ENCODE data around the gene SHH. TPM values are rescaled to one million over a fixed set of nuclear protein-coding genes. Genes with fewer than 3 reads are reported as not detected.
A peak's percentile ranks its signal among the peaks of the same experiment; 100 is the strongest.

SHH gene
- total RNA-seq, 4 donors from 2014 or later = 0.21 to 0.68 TPM; not detected in 2

- Histone ChIP-seq H3K36me3 (no peaks in the 10 kb centered on the region), H3K27me3 (peaks cover 25% of the 10 kb centered on the region), H3K9me3 (no peaks in the 10 kb centered on the region), H3K4me1 (no peaks in the 10 kb centered on the region), H3K27ac (no peak overlapping the region), H3K4me3 (no peak overlapping the region)
- 80% methylated on average over 4 of the region's 5 CpGs for WGBS
- DNase-seq (ENCODE audit: low spot score in 2 of 2) = peak in 1 of 2 donors; percentile 31
- TF ChIP-seq EP300 (IDR thresholded peaks at IDR 0.05) (no peak), POLR2A (IDR thresholded peaks at IDR 0.05) (no peak), CTCF (IDR thresholded peaks at IDR 0.05) (no peak), POLR2AphosphoS5 (IDR thresholded peaks at IDR 0.05) (no peak)
Measured at GRCh38 chr7:155850001-155850436, 37.8 kb upstream of the SHH start.

- Histone ChIP-seq H3K9me3 (no peaks in the 10 kb centered on the region), H3K27me3 (peaks cover 34% of the 10 kb centered on the region), H3K27ac (no peak overlapping the region), H3K4me1 (no peaks in the 10 kb centered on the region), H3K4me3 (no peak overlapping the region), H3K36me3 (no peaks in the 10 kb centered on the region)
- peak; percentile 38 to 54 for DNase-seq (ENCODE audit: low spot score in 2 of 2)
- WGBS = 50% methylated on average over 16 of the region's 18 CpGs
- TF ChIP-seq CTCF (IDR thresholded peaks at IDR 0.05) (no peak), POLR2AphosphoS5 (IDR thresholded peaks at IDR 0.05) (no peak), EP300 (IDR thresholded peaks at IDR 0.05) (no peak), POLR2A (IDR thresholded peaks at IDR 0.05) (no peak)
Measured at GRCh38 chr7:155848691-155849669, 36.7 kb upstream of the SHH start.

- Histone ChIP-seq H3K9me3 (no peaks in the 10 kb centered on the region), H3K27ac (no peak overlapping the region), H3K4me1 (no peaks in the 10 kb centered on the region), H3K4me3 (no peak overlapping the region), H3K27me3 (peaks cover 37% of the 10 kb centered on the region), H3K36me3 (no peaks in the 10 kb centered on the region)
- WGBS = 75% methylated on average over 18 of the region's 18 CpGs
- peak; percentile 33 to 58 for DNase-seq (ENCODE audit: low spot score in 2 of 2)
- TF ChIP-seq CTCF (IDR thresholded peaks at IDR 0.05) = no peak
- TF ChIP-seq POLR2AphosphoS5 (IDR thresholded peaks at IDR 0.05) = no peak
- no peak for TF ChIP-seq POLR2A (IDR thresholded peaks at IDR 0.05)
- no peak for TF ChIP-seq EP300 (IDR thresholded peaks at IDR 0.05)
Measured at GRCh38 chr7:155847821-155848435, 35.7 kb upstream of the SHH start.

- Histone ChIP-seq H3K9me3 (no peaks in the 10 kb centered on the region), H3K4me3 (no peak overlapping the region), H3K36me3 (no peaks in the 10 kb centered on the region), H3K27me3 (peaks cover 44% of the 10 kb centered on the region), H3K4me1 (no peaks in the 10 kb centered on the region), H3K27ac (no peak overlapping the region)
- DNase-seq (ENCODE audit: low spot score in 2 of 2) = peak in 1 of 2 donors; percentile 41
- 79% methylated on average over 15 of the region's 15 CpGs for WGBS
- TF ChIP-seq POLR2AphosphoS5 (IDR thresholded peaks at IDR 0.05) (no peak), EP300 (IDR thresholded peaks at IDR 0.05) (no peak), CTCF (IDR thresholded peaks at IDR 0.05) (no peak), POLR2A (IDR thresholded peaks at IDR 0.05) (no peak)
Measured at GRCh38 chr7:155846936-155847335, 34.7 kb upstream of the SHH start.

- no peak for TF ChIP-seq EP300 (IDR thresholded peaks at IDR 0.05)
- TF ChIP-seq POLR2A (IDR thresholded peaks at IDR 0.05) = no peak
- no peak for TF ChIP-seq CTCF (IDR thresholded peaks at IDR 0.05)
- TF ChIP-seq POLR2AphosphoS5 (IDR thresholded peaks at IDR 0.05) = no peak
- no peaks in the 10 kb centered on the region for H3K9me3 ChIP-seq
- no peaks in the 10 kb centered on the region for H3K4me1 ChIP-seq
- no peak overlapping the region for H3K27ac ChIP-seq
- peaks cover 46% of the 10 kb centered on the region for H3K27me3 ChIP-seq
- no peak overlapping the region for H3K4me3 ChIP-seq
- WGBS = 82% methylated on average over 5 of the region's 5 CpGs
- DNase-seq (ENCODE audit: low spot score in 2 of 2) = peak in 1 of 2 donors; percentile 65
- H3K36me3 ChIP-seq = no peaks in the 10 kb centered on the region
Measured at GRCh38 chr7:155846156-155846555, 33.9 kb upstream of the SHH start.
